ENCODE results near the gene COL5A1. TPM values are rescaled to one million over a fixed set of nuclear protein-coding genes. Genes with fewer than 3 reads are reported as not detected.

COL5A1 gene
- total RNA-seq, 4 donors from 2014 or later: 1.6 to 2.8 (median 2.3) TPM

- in situ Hi-C loops (cut with MboI; ENCODE audit: low sequenced_read_pairs in 4 of 4): no loop called here
These were observed 13.5 kb downstream of the COL5A1 start for GRCh38 chr9:134655101-134655500.

DNA sequence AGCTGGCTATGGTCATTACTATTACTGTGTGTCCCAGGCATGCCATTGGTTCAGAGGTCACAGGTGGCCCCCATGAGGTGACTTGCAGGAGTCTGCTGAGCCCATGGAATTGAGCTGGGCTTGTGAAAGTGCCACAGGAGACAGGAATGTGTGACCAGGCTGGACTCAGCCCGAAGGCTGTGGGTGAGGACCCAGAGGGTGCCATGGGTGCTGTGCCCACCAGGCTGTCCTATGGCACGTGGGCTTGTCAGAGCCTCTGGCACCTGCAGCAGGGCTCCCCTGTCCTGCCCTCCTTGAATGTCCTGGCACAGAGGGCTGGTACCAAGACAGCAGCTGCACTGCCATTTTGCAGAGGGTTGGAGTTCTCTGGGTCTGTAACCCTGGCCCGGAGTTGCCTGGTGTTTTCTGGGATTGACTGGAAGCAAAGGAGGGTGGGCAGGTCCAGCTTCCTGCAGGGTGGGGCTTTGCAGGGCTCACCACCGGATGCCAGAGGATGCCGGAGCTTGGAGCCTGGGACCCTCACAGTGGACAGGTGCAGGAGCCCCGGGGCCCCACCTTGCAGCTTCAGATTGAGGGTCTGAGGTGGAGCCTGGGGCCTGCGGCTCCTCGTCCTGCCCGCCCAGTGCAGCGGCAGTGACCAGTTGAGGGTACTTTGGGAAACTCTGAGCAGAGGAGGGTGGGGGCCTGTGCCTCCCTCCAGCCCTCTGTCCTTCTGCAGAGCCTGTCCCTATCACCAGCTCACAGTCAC is 14.2 kb downstream of the COL5A1 start:
- TF ChIP-seq CTCF (IDR thresholded peaks at IDR 0.05 in 4 of 5, conservative IDR thresholded peaks at IDR 0.05 in 1 of 5) (no peak), POLR2A (IDR thresholded peaks at IDR 0.05) (no peak)
- Histone ChIP-seq H3K4me3 (no peak overlapping the region), H3K4me1 (no peaks in the 10 kb centered on the region), H3K36me3 (no peaks in the 10 kb centered on the region), H3K27me3 (peaks cover 0 to 5% (median 0%) of the 10 kb centered on the region in 3 donors), H3K9me3 (no peaks in the 10 kb centered on the region), H3K27ac (no peak overlapping the region)
- in situ Hi-C loops (cut with MboI; ENCODE audit: low sequenced_read_pairs in 4 of 4) (no loop called here), intact Hi-C loops (cut with DNase I; ENCODE audit: low total_unique reads) (no loop called here)
- DNase-seq (no peak), ATAC-seq (peak in 1 of 2 donors; percentile 19)

More at GRCh38 chr9:134655101-134655500, 13.5 kb downstream of the COL5A1 start:
- TF ChIP-seq POLR2A (IDR thresholded peaks at IDR 0.05) (no peak), CTCF (IDR thresholded peaks at IDR 0.05 in 4 of 5, conservative IDR thresholded peaks at IDR 0.05 in 1 of 5) (no peak)
- Histone ChIP-seq H3K36me3 (no peaks in the 10 kb centered on the region), H3K9me3 (no peaks in the 10 kb centered on the region), H3K4me1 (no peaks in the 10 kb centered on the region), H3K27me3 (no peaks in the 10 kb centered on the region), H3K4me3 (no peak overlapping the region), H3K27ac (no peak overlapping the region)
- no peak for DNase-seq
- ATAC-seq: no peak
- intact Hi-C loops (cut with DNase I; ENCODE audit: low total_unique reads): no loop called here

- intact Hi-C loops (cut with DNase I; ENCODE audit: low total_unique reads) (no loop called here), in situ Hi-C loops (cut with MboI; ENCODE audit: low sequenced_read_pairs in 4 of 4) (no loop called here)
- Histone ChIP-seq H3K27ac (no peak overlapping the region), H3K4me3 (no peak overlapping the region), H3K36me3 (no peaks in the 10 kb centered on the region), H3K9me3 (no peaks in the 10 kb centered on the region), H3K27me3 (peaks cover 0 to 12% (median 2%) of the 10 kb centered on the region in 3 donors), H3K4me1 (no peaks in the 10 kb centered on the region)
- ATAC-seq (no peak), DNase-seq (no peak)
- TF ChIP-seq CTCF (IDR thresholded peaks at IDR 0.05 in 4 of 5, conservative IDR thresholded peaks at IDR 0.05 in 1 of 5) (no peak), POLR2A (IDR thresholded peaks at IDR 0.05) (no peak)
These were observed 14.9 kb downstream of the COL5A1 start for GRCh38 chr9:134656334-134657006.

GRCh38 chr9:134657666-134658377 is 16.2 kb downstream of the COL5A1 start:
- Histone ChIP-seq H3K36me3 (no peaks in the 10 kb centered on the region), H3K9me3 (no peaks in the 10 kb centered on the region), H3K27me3 (peaks cover 11 to 13% (median 12%) of the 10 kb centered on the region in 3 donors), H3K4me3 (no peak overlapping the region), H3K27ac (no peak overlapping the region), H3K4me1 (no peaks in the 10 kb centered on the region)
- TF ChIP-seq POLR2A (IDR thresholded peaks at IDR 0.05) (no peak), CTCF (IDR thresholded peaks at IDR 0.05 in 4 of 5, conservative IDR thresholded peaks at IDR 0.05 in 1 of 5) (no peak)
- ATAC-seq (no peak), DNase-seq (no peak)
- intact Hi-C loops (cut with DNase I; ENCODE audit: low total_unique reads): no loop called here
- in situ Hi-C loops (cut with MboI; ENCODE audit: low sequenced_read_pairs in 4 of 4): no loop called here
